NB4 (cell line): ENCODE results near the gene GRID1.

Source experiments
- DNase-seq: peaks from one replicate; pipeline ENCODE4 v3.0.0; 2010; ENCODE audit warnings: low read depth
- H3K4me3 ChIP-seq: one replicate; pipeline ENCODE4 v1.5.1; 2011; ENCODE audit warnings: mild to moderate bottlenecking, low read depth, low read length, moderate library complexity
- MYC ChIP-seq: IDR thresholded peaks from 2 replicates; pipeline ENCODE4 v1.6.1; 2011; ENCODE audit warnings: low read depth, low read length
- POLR2A ChIP-seq: IDR thresholded peaks from 2 replicates; pipeline ENCODE4 v1.6.1; 2011; ENCODE audit warnings: mild to moderate bottlenecking; ENCODE audit not compliant: insufficient read length; ENCODE audit errors: extremely low read depth
- TF ChIP-seq, protein P1 (sequence below): IDR thresholded peaks from 2 replicates; pipeline ENCODE4 v1.6.1; 2011; ENCODE audit warnings: low read depth, low read length
- TF ChIP-seq, protein P2 (sequence below): IDR thresholded peaks from one replicate; pipeline ENCODE4 v1.5.1; 2012; ENCODE audit warnings: low read depth, low read length

Gene GRID1

DNA sequence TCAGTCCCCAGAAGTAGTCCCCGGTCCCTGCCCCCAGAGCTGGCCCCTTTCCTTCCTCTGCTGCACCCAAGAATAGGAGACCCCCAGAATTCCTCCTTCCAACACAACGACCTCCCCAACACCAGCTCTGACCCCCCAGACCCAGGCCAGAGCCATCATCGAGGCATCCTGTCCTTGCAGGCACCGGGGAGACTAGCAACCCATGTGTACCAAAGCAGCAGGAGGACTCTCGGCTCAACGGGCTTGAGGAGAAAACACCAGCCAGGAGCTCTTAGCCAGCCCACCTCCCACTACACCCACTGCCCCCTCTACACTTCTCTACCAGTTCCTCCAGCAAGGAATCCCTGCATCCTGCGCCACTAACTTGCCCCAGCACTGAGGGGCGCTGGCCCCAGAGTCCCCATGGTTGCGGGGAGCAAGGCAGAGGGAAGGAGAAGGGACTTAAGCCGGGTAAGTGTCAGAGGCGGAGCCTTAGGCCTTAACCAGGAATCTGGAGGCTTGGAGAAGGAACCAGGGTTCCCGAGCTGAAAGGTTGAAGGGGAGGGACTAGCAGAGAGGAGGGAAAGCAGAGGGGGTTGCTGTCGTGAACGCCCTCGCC, 3.9 kb downstream of the GRID1 start:
- DNase-seq = no peak
- H3K4me3 ChIP-seq = no peak overlapping the region
- TF ChIP-seq POLR2A (no peak), MYC (no peak)
- TF ChIP-seq, protein P1, sequence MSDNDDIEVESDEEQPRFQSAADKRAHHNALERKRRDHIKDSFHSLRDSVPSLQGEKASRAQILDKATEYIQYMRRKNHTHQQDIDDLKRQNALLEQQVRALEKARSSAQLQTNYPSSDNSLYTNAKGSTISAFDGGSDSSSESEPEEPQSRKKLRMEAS = no peak
- TF ChIP-seq, protein P2, sequence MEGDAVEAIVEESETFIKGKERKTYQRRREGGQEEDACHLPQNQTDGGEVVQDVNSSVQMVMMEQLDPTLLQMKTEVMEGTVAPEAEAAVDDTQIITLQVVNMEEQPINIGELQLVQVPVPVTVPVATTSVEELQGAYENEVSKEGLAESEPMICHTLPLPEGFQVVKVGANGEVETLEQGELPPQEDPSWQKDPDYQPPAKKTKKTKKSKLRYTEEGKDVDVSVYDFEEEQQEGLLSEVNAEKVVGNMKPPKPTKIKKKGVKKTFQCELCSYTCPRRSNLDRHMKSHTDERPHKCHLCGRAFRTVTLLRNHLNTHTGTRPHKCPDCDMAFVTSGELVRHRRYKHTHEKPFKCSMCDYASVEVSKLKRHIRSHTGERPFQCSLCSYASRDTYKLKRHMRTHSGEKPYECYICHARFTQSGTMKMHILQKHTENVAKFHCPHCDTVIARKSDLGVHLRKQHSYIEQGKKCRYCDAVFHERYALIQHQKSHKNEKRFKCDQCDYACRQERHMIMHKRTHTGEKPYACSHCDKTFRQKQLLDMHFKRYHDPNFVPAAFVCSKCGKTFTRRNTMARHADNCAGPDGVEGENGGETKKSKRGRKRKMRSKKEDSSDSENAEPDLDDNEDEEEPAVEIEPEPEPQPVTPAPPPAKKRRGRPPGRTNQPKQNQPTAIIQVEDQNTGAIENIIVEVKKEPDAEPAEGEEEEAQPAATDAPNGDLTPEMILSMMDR = no peak

DNA sequence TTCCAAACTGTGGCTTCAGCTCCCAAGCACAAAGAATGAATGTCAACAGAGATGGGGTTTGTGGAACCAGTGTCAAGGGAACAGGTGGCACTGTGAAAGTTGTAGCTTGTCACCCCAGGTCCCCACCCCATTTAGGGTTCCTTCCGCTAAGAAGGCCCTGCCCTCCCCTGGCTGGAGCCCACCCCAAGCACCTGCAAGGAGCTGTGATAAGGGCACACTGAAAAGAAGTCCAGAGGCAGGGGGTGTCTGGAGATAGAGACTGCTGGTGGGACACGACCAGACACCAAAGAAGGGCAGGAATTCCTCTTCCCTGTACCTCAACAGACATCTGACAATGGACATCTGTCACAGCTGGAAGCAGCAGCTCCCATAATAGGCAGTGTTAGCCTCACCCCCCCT, 4.5 kb downstream of the GRID1 start:
- no peak for DNase-seq
- no peak overlapping the region for H3K4me3 ChIP-seq
- TF ChIP-seq, protein P2 = no peak
- no peak for TF ChIP-seq MYC
- TF ChIP-seq POLR2A = no peak
- TF ChIP-seq, protein P1 = no peak

DNA sequence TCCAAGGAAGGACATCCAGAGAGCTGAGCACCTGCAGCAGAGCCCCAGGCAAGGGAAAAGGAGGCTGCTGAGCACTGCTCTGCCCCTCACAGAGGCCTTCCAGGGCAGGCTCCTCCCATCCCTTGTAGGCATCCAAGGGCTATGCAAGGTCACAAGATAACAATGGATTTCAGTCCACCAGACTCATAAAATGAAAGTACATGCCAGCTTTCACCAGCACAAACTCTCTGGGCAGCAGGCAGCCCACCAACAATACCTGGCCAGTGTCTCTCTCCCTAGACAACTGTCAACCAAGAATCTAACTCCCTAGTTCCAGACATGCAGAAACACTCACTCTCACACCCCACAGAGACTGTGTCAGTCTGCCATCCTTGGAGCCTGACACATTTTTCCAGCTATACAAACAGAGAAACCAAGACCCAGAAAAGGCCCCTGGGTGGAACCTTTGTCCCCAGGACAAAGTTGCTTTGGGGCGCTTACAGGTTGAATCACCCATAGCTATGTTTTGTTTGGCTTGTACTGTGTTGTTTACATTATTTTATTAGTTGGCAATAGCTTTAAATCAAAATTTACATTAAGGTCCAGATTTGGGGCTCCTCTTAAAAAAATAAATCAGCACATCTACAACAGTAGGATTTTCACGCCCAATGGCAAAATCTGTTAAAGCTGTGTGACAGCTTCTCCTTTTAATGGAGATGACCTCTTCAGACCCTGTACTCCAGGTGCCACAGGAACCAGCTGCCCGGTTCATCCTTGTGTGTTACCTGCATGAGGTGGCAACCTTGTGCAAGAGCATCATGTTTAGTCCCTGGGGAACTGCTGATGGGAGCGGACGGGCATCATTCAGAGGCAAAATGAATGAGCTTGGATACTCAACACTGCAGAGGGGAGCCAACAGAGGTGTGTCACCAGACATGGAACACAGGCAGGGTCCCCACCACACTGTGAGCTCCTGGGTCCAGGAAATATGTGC, 5.2 kb downstream of the GRID1 start:
- DNase-seq = no peak
- H3K4me3 ChIP-seq = no peak overlapping the region
- TF ChIP-seq, protein P2 = no peak
- TF ChIP-seq POLR2A = no peak
- no peak for TF ChIP-seq MYC
- TF ChIP-seq, protein P1 = no peak

DNA sequence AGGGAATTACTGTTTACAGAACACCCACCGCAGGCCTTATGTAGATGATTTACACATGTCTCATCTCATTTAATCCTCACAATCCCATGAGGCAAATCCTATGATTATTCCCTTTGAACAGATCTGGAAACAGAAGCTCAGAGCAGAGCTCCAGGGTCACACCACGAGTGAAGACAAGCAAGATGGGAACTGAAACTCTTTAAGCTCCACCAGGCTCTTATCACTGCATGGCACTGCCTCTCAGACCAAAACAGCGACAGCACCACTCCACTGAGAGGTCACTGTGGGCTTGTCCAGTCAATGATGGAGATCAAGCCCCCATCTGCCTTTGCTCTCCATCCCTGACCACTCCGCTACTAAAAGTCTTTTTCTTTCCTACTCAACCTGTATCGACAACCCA, 5.9 kb downstream of the GRID1 start:
- DNase-seq = no peak
- TF ChIP-seq MYC (no peak), POLR2A (no peak)
- TF ChIP-seq, protein P2 = no peak
- TF ChIP-seq, protein P1 = no peak
- no peak overlapping the region for H3K4me3 ChIP-seq

DNA sequence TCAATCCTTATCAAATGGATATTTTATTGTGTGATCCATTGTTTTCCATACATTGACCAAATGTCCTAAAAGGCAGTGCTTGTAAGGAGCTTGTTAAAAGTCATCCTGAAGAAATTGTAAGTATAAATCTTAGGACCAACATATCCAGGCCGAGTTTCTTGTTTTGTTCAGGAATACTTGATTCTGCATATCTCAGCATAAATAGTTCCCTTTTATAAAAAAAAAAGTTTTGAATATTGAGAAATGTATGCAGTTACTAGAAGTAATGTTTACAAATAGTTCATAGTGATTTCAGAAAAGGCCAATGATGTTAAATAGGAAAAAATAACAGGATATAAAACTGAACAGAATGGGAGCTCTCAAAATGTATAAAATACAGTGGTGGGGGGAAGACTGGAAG, 6.6 kb downstream of the GRID1 start:
- H3K4me3 ChIP-seq = no peak overlapping the region
- DNase-seq = no peak
- TF ChIP-seq POLR2A (no peak), MYC (no peak)
- TF ChIP-seq, protein P1 = no peak
- TF ChIP-seq, protein P2 = no peak
